ENCODE data around the gene OR5T2.
"Not testable (repeated sequence)": the region's sequence is repeated elsewhere in the genome, so short reads cannot be mapped to it uniquely, and the experiment has no call there.

OR5T2 gene

GRCh38 chr11:56234155-56234554, at the start of gene OR5T2:
OR5T2 (minus strand) TSS chr11:56234255; CDS start chr11:56233062, 1,193 bp downstream.
- no peak for DNase-seq

- no peak for DNase-seq
These were observed 39.8 kb upstream of the OR5T2 start, which contains the start of gene OR5T1 for GRCh38 chr11:56273854-56274253. OR5T1 (plus strand) TSS chr11:56274154; CDS start chr11:56275639, 1,485 bp downstream.

GRCh38 chr11:56271092-56271491, 37.0 kb upstream of the OR5T2 start:
- no peak for DNase-seq

GRCh38 chr11:56251954-56252353, 17.9 kb upstream of the OR5T2 start, which contains the start of gene OR5T3:
OR5T3 (plus strand) TSS chr11:56252254; CDS start chr11:56252254, 0 bp downstream.
- no peak for DNase-seq

- DNase-seq: not testable (repeated sequence)
These were observed 14.3 kb downstream of the OR5T2 start for GRCh38 chr11:56219735-56220134.

- DNase-seq: no peak
These were observed 19.5 kb downstream of the OR5T2 start for GRCh38 chr11:56214537-56214936.

- no peak for DNase-seq
These were observed 26.3 kb downstream of the OR5T2 start for GRCh38 chr11:56207790-56208189.

GRCh38 chr11:56197367-56197766, 36.7 kb downstream of the OR5T2 start:
- no peak for DNase-seq

- DNase-seq: no peak
These were observed 37.4 kb downstream of the OR5T2 start for GRCh38 chr11:56196705-56197104.

GRCh38 chr11:56188602-56189001, 45.5 kb downstream of the OR5T2 start:
- DNase-seq: no peak

- DNase-seq: no peak
These were observed 50.6 kb downstream of the OR5T2 start for GRCh38 chr11:56183459-56183858.
